Posterior vena cava (tissue), 2 donors: ENCODE data around the gene GABRA4. TPM values are rescaled to one million over a fixed set of nuclear protein-coding genes. Genes with fewer than 3 reads are reported as not detected.

Experiments used
- DNase-seq: peaks from one replicate; pipeline ENCODE4 v3.0.0-alpha.2; 2020; ENCODE audit warnings: low spot score
- intact Hi-C, 2 donors: fragments of 100-400 bp; cut with DNase I; formaldehyde crosslinking; loops; one replicate each; pipeline versions ENCODE4 v1.14.1 to v1.14.2; 2022 to 2023
- long read RNA-seq, 2 donors: library from polyadenylated mRNA; unstranded; transcript quantifications; one replicate each; pipeline ENCODE4 v2.0.0, GENCODE V29; 2020 to 2021
- total RNA-seq, 2 donors: library from RNA; stranded (reverse); fragmentation: NEBNext Ultra II Directional; extraction: Animal tissue kit (Norgen Biotek cat#: 25700); gene quantifications; one replicate each; pipeline ENCODE4 v1.2.1, GENCODE V29; 2021
- donor health status: DM: yes; HTN: yes; CAD: no.
- donor health status: DM: yes; HTN: yes; CAD: no.

Gene GABRA4
- not detected for total RNA-seq
- long read RNA-seq, donor 1, result 0 reads
- long read RNA-seq, donor 2, result 0 reads

GRCh38 chr4:46993075-46994006, at the start of gene GABRA4:
TSS of gene GABRA4 (minus strand) at chr4:46993581. CDS start at chr4:46993424, 157 bp downstream.
- DNase-seq, result peak; percentile 72
- intact Hi-C loops, result no loop called here

GRCh38 chr4:47040828-47041227, 47.4 kb upstream of the GABRA4 start:
- DNase-seq, result no peak
- intact Hi-C loops, result no loop called here

- DNase-seq, result no peak
- intact Hi-C loops, result no loop called here
These were observed 44.9 kb upstream of the GABRA4 start for GRCh38 chr4:47038263-47038662.

GRCh38 chr4:47032405-47033106, 39.2 kb upstream of the GABRA4 start:
- intact Hi-C loops, result no loop called here
- peak; percentile 78 for DNase-seq

GRCh38 chr4:47031751-47032404, 38.5 kb upstream of the GABRA4 start:
- no peak for DNase-seq
- intact Hi-C loops, result no loop called here

GRCh38 chr4:47031011-47031678, 37.8 kb upstream of the GABRA4 start, which contains the start of gene GABRB1:
TSS of gene GABRB1 (plus strand) at chr4:47031567.
- DNase-seq, result peak; percentile 78
- intact Hi-C loops, result no loop called here

GRCh38 chr4:47017494-47017893, 24.1 kb upstream of the GABRA4 start:
- intact Hi-C loops, result no loop called here
- no peak for DNase-seq

- no peak for DNase-seq
- intact Hi-C loops, result no loop called here
These were observed 23.7 kb upstream of the GABRA4 start for GRCh38 chr4:47017081-47017480.

- DNase-seq, result no peak
- intact Hi-C loops, result no loop called here
These were observed 20.0 kb upstream of the GABRA4 start for GRCh38 chr4:47013373-47013772.

- intact Hi-C loops, result no loop called here
- DNase-seq, result no peak
These were observed 19.3 kb upstream of the GABRA4 start for GRCh38 chr4:47012676-47013075.

- intact Hi-C loops, result no loop called here
- no peak for DNase-seq
These were observed 17.6 kb upstream of the GABRA4 start for GRCh38 chr4:47010912-47011446.

- no peak for DNase-seq
- intact Hi-C loops, result no loop called here
These were observed 17.0 kb upstream of the GABRA4 start for GRCh38 chr4:47010347-47010911.

GRCh38 chr4:47002580-47002979, 9.2 kb upstream of the GABRA4 start:
- no peak for DNase-seq
- intact Hi-C loops, result no loop called here

- DNase-seq, result no peak
- intact Hi-C loops, result no loop called here
These were observed 7.0 kb upstream of the GABRA4 start for GRCh38 chr4:47000406-47000805.

GRCh38 chr4:46999566-46999965, 6.2 kb upstream of the GABRA4 start:
- no peak for DNase-seq
- intact Hi-C loops, result no loop called here

- DNase-seq, result no peak
- intact Hi-C loops, result no loop called here
These were observed 625 bp upstream of the GABRA4 start for GRCh38 chr4:46994007-46994405.

- intact Hi-C loops, result no loop called here
- no peak for DNase-seq
These were observed 1.0 kb downstream of the GABRA4 start for GRCh38 chr4:46992338-46992737.

GRCh38 chr4:46986922-46987638, 6.3 kb downstream of the GABRA4 start:
- intact Hi-C loops, result no loop called here
- no peak for DNase-seq
